HepG2 (cell line): ENCODE measurements around the gene IL2RA. TPM values are rescaled to one million over a fixed set of nuclear protein-coding genes. Genes with fewer than 3 reads are reported as not detected.

ENCODE experiments used
- ATAC-seq: fragments of 200-7000 bp; cut with Tn5 transposase; 3 replicates; pipeline ENCODE4 v1.9.1; 2020; ENCODE audit warnings: mild to moderate bottlenecking, moderate library complexity
- BruUV-seq: library from RNA; stranded (reverse); fragments of 400-500 nt; replicated peaks from 2 replicates; lab custom pipeline; 2021; lab: Mats Ljungman, UMichigan
- CTCF ChIA-PET: fragments of 300-600 bp; formaldehyde crosslinking; extraction: SDS; loops from one replicate; lab custom pipeline; 2021; ENCODE audit warnings: low total read pairs, inconsistent platforms, low intra/inter-chr PET ratio; lab: Yijun Ruan, JAX
- POLR2A ChIA-PET: fragments of 350-600 bp; sonication (Branson Sonifier 250); formaldehyde crosslinking; loops from one replicate; lab custom pipeline; 2020; ENCODE audit warnings: antibody characterized with exemption, inconsistent platforms; lab: Yijun Ruan, JAX
- DNase-seq: peaks from one replicate; pipeline ENCODE4 v3.0.0-alpha.2; 2015; ENCODE audit warnings: low spot score
- FAIRE-seq: peaks from 3 replicates; lab custom pipeline; 2011; peaks lifted over from hg19 to GRCh38; lab: Jason Lieb, UNC
- H2AFZ ChIP-seq: one replicate; pipeline ENCODE4 v1.6.1; 2011; ENCODE audit warnings: low read length, inconsistent platforms
- H3K27ac ChIP-seq: fragments of 300-600 bp; 3 replicates; pipeline ENCODE4 v1.8.0; 2011; ENCODE audit warnings: mixed run types, mild to moderate bottlenecking, mixed read lengths, low read length, inconsistent platforms; ENCODE audit not compliant: insufficient read depth; ENCODE audit errors: extremely low read length
- H3K27me3 ChIP-seq, 2 experiments: fragments of 200-600 bp in 1 of 2; 2 replicates in 1 of 2; 3 replicates in 1 of 2; pipeline versions ENCODE4 v1.6.0 to v1.8.0; 2011; ENCODE audit warnings: low read length in 2 of 2, mild to moderate bottlenecking in 2 of 2, moderate library complexity in 2 of 2, inconsistent platforms in 1 of 2; ENCODE audit not compliant: insufficient read depth in 2 of 2, control insufficient read depth in 1 of 2
- H3K36me3 ChIP-seq, 2 experiments: fragments of 200-600 bp in 1 of 2; replicated peaks in 1 of 2; 2 replicates in 1 of 2; 3 replicates in 1 of 2; pipeline versions ENCODE4 v1.5.1 to v1.8.0; 2011; ENCODE audit warnings: low read length in 2 of 2, inconsistent platforms in 1 of 2; ENCODE audit not compliant: insufficient read depth in 2 of 2, control insufficient read depth in 1 of 2
- H3K4me1 ChIP-seq: 2 replicates; pipeline ENCODE4 v1.5.1; 2012; ENCODE audit warnings: low read length, inconsistent platforms; ENCODE audit not compliant: insufficient read depth
- H3K4me2 ChIP-seq: 2 replicates; pipeline ENCODE4 v1.6.0; 2011; ENCODE audit warnings: low read depth, low read length, inconsistent platforms
- H3K4me3 ChIP-seq, 3 experiments: fragments of 200-600 bp in 1 of 3; sonication (generic), shearing (Covaris generic) in 1 of 3; replicated peaks in 1 of 3; 2 replicates each; pipeline ENCODE4 v1.5.1; 2011 to 2016; ENCODE audit warnings: low read length in 3 of 3, inconsistent platforms in 2 of 3, low read depth in 2 of 3, mild to moderate bottlenecking in 2 of 3, control low read depth in 1 of 3, mixed read lengths in 1 of 3; ENCODE audit not compliant: insufficient read depth in 1 of 3
- H3K79me2 ChIP-seq: one replicate; pipeline ENCODE4 v1.6.1; 2011; ENCODE audit warnings: low read length, inconsistent platforms; ENCODE audit not compliant: insufficient read depth
- H3K9ac ChIP-seq: 2 replicates; pipeline ENCODE4 v1.6.0; 2011; ENCODE audit warnings: mild to moderate bottlenecking, low read depth, low read length, inconsistent platforms; ENCODE audit not compliant: insufficient read depth
- H3K9me3 ChIP-seq: 2 replicates; pipeline ENCODE4 v1.5.1; 2012; ENCODE audit warnings: mild to moderate bottlenecking, low read length
- H4K20me1 ChIP-seq: 2 replicates; pipeline ENCODE4 v1.6.0; 2011; ENCODE audit warnings: inconsistent platforms, mild to moderate bottlenecking, low read length, moderate library complexity; ENCODE audit not compliant: insufficient read depth
- ARHGAP35 ChIP-seq: sonication (generic); formaldehyde crosslinking; IDR thresholded peaks from 2 replicates; pipeline ENCODE4 v1.9.0; 2022; ENCODE audit warnings: mild to moderate bottlenecking, inconsistent platforms, moderate library complexity, missing genetic modification reagents, borderline replicate concordance
- HNRNPL ChIP-seq: fragments of 200-400 bp; formaldehyde crosslinking; IDR thresholded peaks from 2 replicates; pipeline ENCODE4 v1.6.1; 2017; ENCODE audit warnings: mild to moderate bottlenecking, low read depth, low read length
- MEIS1 ChIP-seq: sonication (generic); formaldehyde crosslinking; IDR thresholded peaks from 2 replicates; pipeline ENCODE4 v1.9.0; 2021; ENCODE audit warnings: mild to moderate bottlenecking, missing genetic modification reagents, moderate library complexity, borderline replicate concordance
- MYPOP ChIP-seq: sonication (generic); formaldehyde crosslinking; IDR thresholded peaks from 2 replicates; pipeline ENCODE4 v1.8.1; 2023; ENCODE audit warnings: mild to moderate bottlenecking, moderate library complexity, missing genetic modification reagents
- NPAS2 ChIP-seq: sonication (generic); formaldehyde crosslinking; IDR thresholded peaks from 2 replicates; pipeline ENCODE4 v1.8.0; 2022; ENCODE audit warnings: mild to moderate bottlenecking, missing genetic modification reagents, borderline replicate concordance
- REXO4 ChIP-seq: sonication (generic); formaldehyde crosslinking; IDR thresholded peaks from 2 replicates; pipeline ENCODE4 v1.8.0; 2022; ENCODE audit warnings: missing genetic modification reagents, mild to moderate bottlenecking, borderline replicate concordance
- ZNF225 ChIP-seq: sonication (generic); formaldehyde crosslinking; IDR thresholded peaks from 2 replicates; pipeline ENCODE4 v1.4.0; 2020; ENCODE audit warnings: mild to moderate bottlenecking, missing genetic modification reagents
- ZNF530 ChIP-seq: sonication (generic); formaldehyde crosslinking; IDR thresholded peaks from 2 replicates; pipeline ENCODE4 v1.5.0; 2020; ENCODE audit warnings: low read depth, mild to moderate bottlenecking, missing genetic modification reagents
- ZNF713 ChIP-seq: sonication (generic); formaldehyde crosslinking; IDR thresholded peaks from 2 replicates; pipeline ENCODE4 v1.4.0; 2020; ENCODE audit warnings: mild to moderate bottlenecking, missing genetic modification reagents
- ZNF782 ChIP-seq: sonication (generic); formaldehyde crosslinking; IDR thresholded peaks from 2 replicates; pipeline ENCODE4 v1.4.0; 2020; ENCODE audit warnings: missing genetic modification reagents, mild to moderate bottlenecking, borderline replicate concordance
- WGBS: methylation state at CpG from one replicate; pipeline ENCODE4 v1.1.6; 2017; ENCODE audit warnings: low lambda C conversion rate; 5-methylcytosine and 5-hydroxymethylcytosine counted together
- in situ Hi-C: cut with HindIII; loops from 2 replicates; pipeline ENCODE4 v1.10.0; 2017; ENCODE audit warnings: low pct_unique_long_range_greater_than_20kb; ENCODE audit not compliant: extremely low pct_ligation_motif_present
- intact Hi-C: fragments of 100-400 bp; cut with micrococcal nuclease; formaldehyde crosslinking; loops from one replicate; pipeline ENCODE4 v1.10.0; 2022; ENCODE audit not compliant: unreplicated experiment
- polyA plus RNA-seq, 8 experiments: library from polyadenylated mRNA; depleted of rRNA in 3 of 8; stranded (reverse) in 7 of 8; unstranded in 1 of 8; fragments of >200 nt; fragmentation: Illumina TruSeq in 4 of 8; extraction: Trizol in 4 of 8; gene quantifications; 2 replicates each; pipeline versions ENCODE4 v1.2.1 to v1.2.3, GENCODE V29; 2011 to 2016; ENCODE audit warnings: low read depth in 4 of 8, missing spikeins in 1 of 8, mixed read lengths in 1 of 8; ENCODE audit not compliant: insufficient read depth in 1 of 8
- total RNA-seq, 5 experiments: library from RNA; depleted of rRNA; stranded (reverse); fragments of >200 nt; fragmentation: Illumina TruSeq; extraction: Trizol; gene quantifications; 2 replicates each; pipeline ENCODE4 v1.2.3, GENCODE V29; 2016; ENCODE audit warnings: low read depth in 1 of 5

IL2RA gene
- total and polyA plus RNA-seq, 2 of the 13 experiments (the other 11 are each of a cell fraction or from before 2014, with no cell fraction given): not detected

DNA sequence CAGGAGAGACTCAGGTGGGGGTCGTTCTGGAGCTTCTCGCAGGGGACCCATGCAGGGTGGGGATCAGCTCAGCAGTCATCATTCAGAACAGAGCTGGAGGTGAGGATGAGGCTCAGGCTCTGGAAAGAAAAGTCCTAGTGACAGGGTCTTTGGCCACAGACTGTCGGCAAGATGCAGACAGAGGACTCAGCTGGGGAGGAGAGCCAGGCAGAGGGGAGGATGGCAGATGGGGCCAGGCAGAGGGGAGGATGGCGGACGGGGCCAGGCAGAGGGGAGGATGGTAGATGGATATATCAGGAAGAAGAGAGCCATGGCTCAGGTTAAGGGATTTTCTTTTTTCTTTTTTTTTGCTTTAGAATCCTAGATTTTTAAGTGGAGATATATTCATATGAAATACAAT is 77.1 kb downstream of the IL2RA start:
- no peaks in the 10 kb centered on the region for H3K9me3 ChIP-seq
- WGBS: 23% methylated on average over 5 of the region's 5 CpGs
- BruUV-seq: no TSS peak
- peaks cover 1 to 39% of the 10 kb centered on the region in 2 experiments; a peak in 3 of 5 replicates for H3K27me3 ChIP-seq
- FAIRE-seq: no peak
- intact Hi-C loops: no loop called here
- H3K4me3 ChIP-seq: no peak overlapping the region
- no peaks in the 10 kb centered on the region for H4K20me1 ChIP-seq
- no peak for DNase-seq
- in situ Hi-C loops: no loop called here
- POLR2A ChIA-PET: no interaction called here
- no peak for ATAC-seq
- H3K27ac ChIP-seq: no peak overlapping the region
- H2AFZ ChIP-seq: no peak overlapping the region
- CTCF ChIA-PET: no interaction called here
- no peak for TF ChIP-seq ZNF530 (CRISPR knock-in tag)
- TF ChIP-seq HNRNPL: no peak
- no peak for TF ChIP-seq NPAS2 (CRISPR knock-in tag)
- TF ChIP-seq ZNF782 (CRISPR knock-in tag): no peak
- TF ChIP-seq ZNF225 (CRISPR knock-in tag): no peak
- no peak for TF ChIP-seq MYPOP (CRISPR knock-in tag)
- TF ChIP-seq ZNF713 (CRISPR knock-in tag): no peak
- TF ChIP-seq REXO4 (CRISPR knock-in tag): no peak
- TF ChIP-seq MEIS1 (CRISPR knock-in tag): no peak
- no peak for TF ChIP-seq ARHGAP35 (CRISPR knock-in tag)
- TF ChIP-seq, all 625 proteins: peak for 0
- H3K79me2 ChIP-seq: no peaks in the 10 kb centered on the region
- H3K9ac ChIP-seq: no peak overlapping the region
- H3K4me1 ChIP-seq: no peaks in the 10 kb centered on the region
- H3K4me2 ChIP-seq: no peak overlapping the region
- no peaks in the 10 kb centered on the region for H3K36me3 ChIP-seq
